GM23338 (cell line): ENCODE results near the gene SEC22B.
"Not testable (repeated sequence)": the region's sequence is repeated elsewhere in the genome, so short reads cannot be mapped to it uniquely, and the experiment has no call there.

ENCODE experiments used
- CTCF ChIP-seq, 2 experiments: fragments of 200-600 bp in 1 of 2; sonication (generic) in 1 of 2; conservative IDR thresholded peaks; 2 replicates each; pipeline versions ENCODE4 v1.5.1 to v1.6.1; 2016 to 2017; ENCODE audit warnings: antibody characterized with exemption in 2 of 2, low read depth in 2 of 2, mild to moderate bottlenecking in 2 of 2, moderate library complexity in 1 of 2
- EZH2 ChIP-seq: fragments of 200-600 bp; sonication (generic); IDR thresholded peaks from one replicate; pipeline ENCODE4 v1.8.0; 2017; ENCODE audit warnings: antibody characterized with exemption, mild to moderate bottlenecking, low read depth; ENCODE audit not compliant: unreplicated experiment
- EZH2phosphoT487 ChIP-seq: fragments of 200-600 bp; sonication (generic); IDR thresholded peaks from one replicate; pipeline ENCODE4 v1.8.1; 2018; ENCODE audit warnings: antibody characterized with exemption; ENCODE audit not compliant: unreplicated experiment
- JUNB ChIP-seq: IDR thresholded peaks from one replicate; pipeline ENCODE4 v1.6.1; 2016; ENCODE audit warnings: antibody characterized with exemption; ENCODE audit not compliant: unreplicated experiment
- POLR2AphosphoS5 ChIP-seq: IDR thresholded peaks from 2 replicates; pipeline ENCODE4 v1.6.1; 2016; ENCODE audit warnings: antibody characterized with exemption, low read depth
- REST ChIP-seq: IDR thresholded peaks from one replicate; pipeline ENCODE4 v1.6.1; 2018; ENCODE audit warnings: antibody characterized with exemption; ENCODE audit not compliant: unreplicated experiment
- ZNF114 ChIP-seq: fragments of 250-450 bp; sonication (Bioruptor Pico); IDR thresholded peaks from 2 replicates; pipeline ENCODE4 v1.5.0; 2020; ENCODE audit warnings: mild to moderate bottlenecking, moderate library complexity
- ZNF331 ChIP-seq: fragments of 250-450 bp; sonication (Bioruptor Pico); IDR thresholded peaks from 2 replicates; pipeline ENCODE4 v1.5.0; 2020; ENCODE audit warnings: low read depth, mild to moderate bottlenecking, moderate library complexity

GRCh38 chr1:120116094-120116493 is 60.2 kb downstream of the SEC22B start:
- TF ChIP-seq CTCF (conservative IDR thresholded peaks at IDR 0.05; ENCODE audit: low read depth in 2 of 2); EZH2; ZNF114 (CRISPR knock-in tag); REST; POLR2AphosphoS5; EZH2phosphoT487; JUNB; ZNF331 (CRISPR knock-in tag): not testable (repeated sequence)
